ENCODE results near the gene SMIM23.

- TF ChIP-seq CTCF (conservative IDR thresholded peaks at IDR 0.05) (no peak), EZH2 (IDR thresholded peaks at IDR 0.05; ENCODE audit: low read depth) (no peak)
Observed at GRCh38 chr5:171744264-171744663, 41.4 kb upstream of the SMIM23 start.
